Measurements from ENCODE around the gene CIAO3.

The CIAO3 gene

DNA sequence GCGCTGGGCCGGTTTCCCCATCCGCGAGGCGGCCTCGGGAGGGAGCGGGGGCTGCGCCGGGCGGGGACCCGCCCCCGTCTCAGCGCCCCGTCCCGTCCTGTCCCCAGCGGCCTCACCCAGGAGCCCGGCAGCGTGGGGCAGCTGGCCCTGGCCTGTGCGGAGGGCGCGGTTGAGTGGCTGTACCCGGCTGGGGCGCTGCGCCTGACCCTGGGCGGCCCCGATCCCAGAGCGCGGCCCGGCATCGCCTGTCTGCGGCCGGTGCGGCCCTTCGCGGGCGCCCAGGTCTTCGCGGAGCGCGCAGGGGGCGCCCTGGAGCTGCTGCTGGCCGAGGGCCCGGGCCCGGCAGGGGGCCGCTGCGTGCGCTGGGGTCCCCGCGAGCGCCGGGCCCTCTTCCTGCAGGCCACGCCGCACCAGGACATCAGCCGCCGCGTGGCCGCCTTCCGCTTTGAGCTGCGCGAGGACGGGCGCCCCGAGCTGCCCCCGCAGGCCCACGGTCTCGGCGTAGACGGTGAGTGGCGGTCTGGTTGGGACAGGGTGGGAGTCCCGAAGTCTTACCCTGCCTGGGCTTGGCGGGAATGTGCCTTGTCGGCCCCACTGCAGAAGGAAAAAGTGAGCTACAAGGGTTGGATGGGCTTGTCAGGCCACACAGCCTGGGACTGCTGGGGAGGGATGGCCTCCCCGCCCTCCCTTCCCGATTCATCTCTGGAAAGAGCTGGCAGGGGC lies 25.2 kb downstream of the CIAO3 start (continued):
- TF ChIP-seq ZNF391 (tag by site-specific recombination; IDR thresholded peaks at IDR 0.05; ENCODE audit: borderline replicate concordance, low read depth) (no peak), RBAK (tag by site-specific recombination; IDR thresholded peaks at IDR 0.05) (no peak), PATZ1 (tag by site-specific recombination; IDR thresholded peaks at IDR 0.05) (peak; percentile 65), ZNF398 (tag by site-specific recombination; IDR thresholded peaks at IDR 0.05) (peak; percentile 43; the same call in 1 of the 2 replicates), ZNF571 (tag by site-specific recombination; IDR thresholded peaks at IDR 0.05) (no peak), ZNF677 (tag by site-specific recombination; IDR thresholded peaks at IDR 0.05) (peak; percentile 9; the same call in 1 of the 2 replicates), ZNF747 (tag by site-specific recombination; IDR thresholded peaks at IDR 0.05) (no peak), CTCF (tag by site-specific recombination; IDR thresholded peaks at IDR 0.05) (peak; percentile 28; the same call in 1 of the 2 replicates), ZNF248 (tag by site-specific recombination; IDR thresholded peaks at IDR 0.05) (no peak), FEZF1 (tag by site-specific recombination; IDR thresholded peaks at IDR 0.05) (no peak), ZNF433 (tag by site-specific recombination; IDR thresholded peaks at IDR 0.05; ENCODE audit: low read depth) (no peak), TCF7L2 (IDR thresholded peaks at IDR 0.05; ENCODE audit: borderline replicate concordance, low read depth, low read length) (no peak), MEIS1 (CRISPR knock-in tag; IDR thresholded peaks at IDR 0.05; ENCODE audit: borderline replicate concordance) (no peak), ZNF366 (tag by site-specific recombination; conservative IDR thresholded peaks at IDR 0.05) (no peak), ZNF184 (tag by site-specific recombination; IDR thresholded peaks at IDR 0.05) (no peak), MZF1 (tag by site-specific recombination; IDR thresholded peaks at IDR 0.05; ENCODE audit: borderline replicate concordance) (no peak), ZNF529 (tag by site-specific recombination; IDR thresholded peaks at IDR 0.05; ENCODE audit: insufficient replicate concordance) (no peak), ZNF530 (tag by site-specific recombination; IDR thresholded peaks at IDR 0.05; ENCODE audit: low read depth) (no peak), ZNF473 (tag by site-specific recombination; IDR thresholded peaks at IDR 0.05) (no peak), ZNF341 (tag by site-specific recombination; IDR thresholded peaks at IDR 0.05; ENCODE audit: low read depth) (peak; percentile 38), ZNF214 (tag by site-specific recombination; IDR thresholded peaks at IDR 0.05; ENCODE audit: borderline replicate concordance) (no peak), GFI1B (tag by site-specific recombination; IDR thresholded peaks at IDR 0.05) (no peak), ZNF704 (tag by site-specific recombination; IDR thresholded peaks at IDR 0.05) (no peak), ZBTB26 (tag by site-specific recombination; optimal IDR thresholded peaks at IDR 0.05) (peak; percentile 61), ZNF48 (tag by site-specific recombination; IDR thresholded peaks at IDR 0.05) (no peak), GLIS2 (tag by site-specific recombination; IDR thresholded peaks at IDR 0.05) (peak; percentile 46; the same call in 1 of the 2 replicates), BCL11A (tag by site-specific recombination; IDR thresholded peaks at IDR 0.05; ENCODE audit: low read depth) (no peak), ZNF664 (tag by site-specific recombination; IDR thresholded peaks at IDR 0.05) (no peak), GLIS1 (tag by site-specific recombination; IDR thresholded peaks at IDR 0.05) (no peak), ZNF350 (tag by site-specific recombination; IDR thresholded peaks at IDR 0.05) (no peak), ZNF654 (tag by site-specific recombination; IDR thresholded peaks at IDR 0.05; ENCODE audit: low read depth) (no peak)
- TF ChIP-seq, protein P1, sequence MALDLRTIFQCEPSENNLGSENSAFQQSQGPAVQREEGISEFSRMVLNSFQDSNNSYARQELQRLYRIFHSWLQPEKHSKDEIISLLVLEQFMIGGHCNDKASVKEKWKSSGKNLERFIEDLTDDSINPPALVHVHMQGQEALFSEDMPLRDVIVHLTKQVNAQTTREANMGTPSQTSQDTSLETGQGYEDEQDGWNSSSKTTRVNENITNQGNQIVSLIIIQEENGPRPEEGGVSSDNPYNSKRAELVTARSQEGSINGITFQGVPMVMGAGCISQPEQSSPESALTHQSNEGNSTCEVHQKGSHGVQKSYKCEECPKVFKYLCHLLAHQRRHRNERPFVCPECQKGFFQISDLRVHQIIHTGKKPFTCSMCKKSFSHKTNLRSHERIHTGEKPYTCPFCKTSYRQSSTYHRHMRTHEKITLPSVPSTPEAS (tag by site-specific recombination; IDR thresholded peaks at IDR 0.05): no peak
